Upper lobe of left lung (tissue), 4 donors: ENCODE data around the gene AOAH.

Experiments used
- EP300 ChIP-seq, 4 donors: sonication (generic); formaldehyde crosslinking; IDR thresholded peaks; one replicate each; pipeline ENCODE4 v1.5.1; 2017; ENCODE audit warnings: antibody characterized with exemption in 4 of 4, control low read depth in 2 of 4
- POLR2A ChIP-seq, 4 donors: fragments of 450-650 bp; IDR thresholded peaks; one replicate each; pipeline ENCODE4 v1.5.1; 2016 to 2017; ENCODE audit warnings: antibody characterized with exemption in 4 of 4, mild to moderate bottlenecking in 2 of 4
- TF ChIP-seq, protein P1 (sequence below), 6 experiments: fragments of 450-650 bp in 4 of 6; fragments of 200-600 bp in 2 of 6; sonication (generic) in 2 of 6; IDR thresholded peaks; one replicate each; pipeline ENCODE4 v1.5.1; 2016 to 2019; ENCODE audit warnings: antibody characterized with exemption in 6 of 6

DNA sequence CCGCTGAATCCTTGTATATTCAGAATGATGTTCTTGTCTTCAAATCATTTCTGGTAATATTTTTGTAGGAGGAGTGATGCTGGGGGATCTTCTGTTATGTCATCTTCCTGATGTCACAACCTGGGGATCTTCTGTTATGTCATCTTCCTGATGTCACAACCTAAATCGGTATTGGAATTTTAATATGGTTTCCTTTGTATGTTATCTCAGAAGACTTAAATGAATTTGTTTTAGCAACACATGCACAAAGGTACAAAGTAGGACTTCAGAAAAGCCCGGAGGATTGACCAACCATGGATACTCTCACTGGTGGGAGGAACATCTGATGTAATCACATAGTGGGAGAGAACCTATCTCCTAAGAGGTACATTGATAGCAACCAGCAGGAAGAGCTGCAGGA is 9.1 kb upstream of the AOAH start:
- TF ChIP-seq POLR2A (IDR thresholded peaks at IDR 0.05) = no peak
- TF ChIP-seq, protein P1, sequence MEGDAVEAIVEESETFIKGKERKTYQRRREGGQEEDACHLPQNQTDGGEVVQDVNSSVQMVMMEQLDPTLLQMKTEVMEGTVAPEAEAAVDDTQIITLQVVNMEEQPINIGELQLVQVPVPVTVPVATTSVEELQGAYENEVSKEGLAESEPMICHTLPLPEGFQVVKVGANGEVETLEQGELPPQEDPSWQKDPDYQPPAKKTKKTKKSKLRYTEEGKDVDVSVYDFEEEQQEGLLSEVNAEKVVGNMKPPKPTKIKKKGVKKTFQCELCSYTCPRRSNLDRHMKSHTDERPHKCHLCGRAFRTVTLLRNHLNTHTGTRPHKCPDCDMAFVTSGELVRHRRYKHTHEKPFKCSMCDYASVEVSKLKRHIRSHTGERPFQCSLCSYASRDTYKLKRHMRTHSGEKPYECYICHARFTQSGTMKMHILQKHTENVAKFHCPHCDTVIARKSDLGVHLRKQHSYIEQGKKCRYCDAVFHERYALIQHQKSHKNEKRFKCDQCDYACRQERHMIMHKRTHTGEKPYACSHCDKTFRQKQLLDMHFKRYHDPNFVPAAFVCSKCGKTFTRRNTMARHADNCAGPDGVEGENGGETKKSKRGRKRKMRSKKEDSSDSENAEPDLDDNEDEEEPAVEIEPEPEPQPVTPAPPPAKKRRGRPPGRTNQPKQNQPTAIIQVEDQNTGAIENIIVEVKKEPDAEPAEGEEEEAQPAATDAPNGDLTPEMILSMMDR (IDR thresholded peaks at IDR 0.05) = no peak
- no peak for TF ChIP-seq EP300 (IDR thresholded peaks at IDR 0.05)
